Measurements from ENCODE around the gene RAPGEFL1.

- TF ChIP-seq CTCF (IDR thresholded peaks at IDR 0.05) (no peak), POLR2A (IDR thresholded peaks at IDR 0.05) (no peak)
Measured at GRCh38 chr17:40158438-40159013, 18.7 kb upstream of the RAPGEFL1 start.

Data from adrenal gland (tissue), 5 donors.